IPS-NIHi7 (cell line): Measurements from ENCODE around the gene GPR78.

ENCODE experiments used
- DNase-seq: peaks from one replicate; pipeline ENCODE4 v3.0.0; 2012; ENCODE audit warnings: mixed read lengths; ENCODE audit errors: extremely low spot score

Gene GPR78

DNA sequence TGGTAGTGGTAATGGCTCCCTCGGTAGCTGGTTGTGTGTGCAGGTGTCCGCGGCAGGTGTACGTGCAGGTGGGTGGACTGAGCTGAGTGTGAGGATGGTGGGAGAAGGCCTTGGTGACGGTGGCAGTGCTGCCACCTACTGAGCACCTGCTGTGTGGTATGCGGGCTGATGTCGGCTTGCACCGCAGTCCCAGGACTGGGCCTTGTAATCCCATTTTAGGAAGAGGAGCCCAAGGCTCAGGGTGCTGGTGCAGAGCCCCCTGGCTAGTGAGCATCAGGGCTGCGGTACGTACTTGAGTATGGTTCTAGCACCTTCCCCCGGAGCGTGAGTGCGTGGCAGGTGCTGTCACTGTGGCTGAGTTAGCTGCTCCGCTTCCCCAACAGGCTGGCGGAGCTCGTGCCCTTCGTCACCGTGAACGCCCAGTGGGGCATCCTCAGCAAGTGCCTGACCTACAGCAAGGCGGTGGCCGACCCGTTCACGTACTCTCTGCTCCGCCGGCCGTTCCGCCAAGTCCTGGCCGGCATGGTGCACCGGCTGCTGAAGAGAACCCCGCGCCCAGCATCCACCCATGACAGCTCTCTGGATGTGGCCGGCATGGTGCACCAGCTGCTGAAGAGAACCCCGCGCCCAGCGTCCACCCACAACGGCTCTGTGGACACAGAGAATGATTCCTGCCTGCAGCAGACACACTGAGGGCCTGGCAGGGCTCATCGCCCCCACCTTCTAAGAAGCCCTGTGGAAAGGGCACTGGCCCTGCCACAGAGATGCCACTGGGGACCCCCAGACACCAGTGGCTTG, 6.7 kb downstream of the GPR78 start:
- DNase-seq, result no peak

DNA sequence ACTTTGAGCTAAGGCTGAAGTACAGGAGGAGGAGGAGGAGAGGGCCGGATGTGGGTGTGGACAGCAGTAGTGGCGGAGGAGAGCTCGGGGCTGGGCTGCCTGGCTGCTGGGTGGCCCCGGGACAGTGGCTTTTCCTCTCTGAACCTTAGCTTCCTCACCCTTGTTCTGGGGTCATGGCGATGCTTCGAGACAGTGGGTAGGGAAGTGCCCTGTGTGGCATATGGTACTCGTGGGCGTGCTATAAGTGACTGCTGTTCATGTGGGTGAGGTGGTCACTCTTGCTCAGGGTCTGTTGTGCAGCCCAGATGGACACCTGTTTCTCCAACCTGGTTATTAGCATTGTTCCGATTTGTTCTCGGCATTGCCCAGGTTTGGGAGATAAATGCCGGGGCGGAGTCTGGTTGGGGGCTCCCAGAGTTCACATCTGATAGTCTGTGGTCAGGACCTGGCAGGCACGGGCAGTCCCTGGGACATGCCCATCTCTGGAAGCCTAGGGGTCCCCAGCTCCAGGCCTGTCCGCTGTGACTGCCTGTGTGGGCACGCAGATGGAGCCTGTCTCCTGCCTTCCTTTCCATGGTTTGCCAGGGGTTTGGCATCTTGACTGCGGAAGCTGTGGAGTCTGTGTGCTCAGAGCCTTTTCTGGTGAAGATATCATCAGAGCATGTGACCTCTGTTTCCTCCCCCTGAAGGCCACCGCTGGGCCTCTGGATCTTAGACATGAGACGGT, 7.4 kb downstream of the GPR78 start:
- DNase-seq, result no peak

DNA sequence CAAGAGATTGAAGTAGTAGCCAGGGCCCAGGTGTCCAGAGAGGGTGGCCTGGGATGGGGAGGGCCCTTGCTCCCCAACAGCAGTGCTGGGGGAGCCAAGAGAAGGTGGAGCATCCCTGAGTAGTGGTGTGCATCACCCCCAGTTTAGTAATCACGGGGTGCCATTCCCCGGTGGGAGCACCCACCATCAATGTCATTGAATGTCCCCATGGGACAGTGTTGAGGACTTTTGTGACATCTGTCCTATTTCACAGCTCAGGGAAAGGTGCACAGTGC, 7.9 kb downstream of the GPR78 start:
- no peak for DNase-seq

DNA sequence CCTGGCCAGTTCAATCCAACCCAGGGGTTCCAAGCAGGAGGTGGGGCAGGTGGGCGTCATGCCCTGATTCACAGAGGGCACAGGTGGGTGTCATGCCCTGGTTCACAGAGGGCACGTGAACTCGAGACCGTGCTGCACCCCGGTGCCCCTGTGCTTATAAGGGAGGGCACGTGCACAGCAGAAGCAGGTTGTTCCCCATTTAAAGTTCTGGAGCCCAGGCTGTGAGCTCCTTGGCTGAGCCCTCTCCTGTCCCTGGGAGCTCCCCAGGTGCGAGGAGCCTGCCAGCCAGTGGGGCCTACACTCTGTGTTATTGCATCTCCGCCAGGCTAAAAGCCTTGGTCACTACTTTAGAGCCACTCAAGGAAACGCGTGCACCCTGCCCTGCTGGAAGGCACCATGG, 9.1 kb downstream of the GPR78 start:
- no peak for DNase-seq

DNA sequence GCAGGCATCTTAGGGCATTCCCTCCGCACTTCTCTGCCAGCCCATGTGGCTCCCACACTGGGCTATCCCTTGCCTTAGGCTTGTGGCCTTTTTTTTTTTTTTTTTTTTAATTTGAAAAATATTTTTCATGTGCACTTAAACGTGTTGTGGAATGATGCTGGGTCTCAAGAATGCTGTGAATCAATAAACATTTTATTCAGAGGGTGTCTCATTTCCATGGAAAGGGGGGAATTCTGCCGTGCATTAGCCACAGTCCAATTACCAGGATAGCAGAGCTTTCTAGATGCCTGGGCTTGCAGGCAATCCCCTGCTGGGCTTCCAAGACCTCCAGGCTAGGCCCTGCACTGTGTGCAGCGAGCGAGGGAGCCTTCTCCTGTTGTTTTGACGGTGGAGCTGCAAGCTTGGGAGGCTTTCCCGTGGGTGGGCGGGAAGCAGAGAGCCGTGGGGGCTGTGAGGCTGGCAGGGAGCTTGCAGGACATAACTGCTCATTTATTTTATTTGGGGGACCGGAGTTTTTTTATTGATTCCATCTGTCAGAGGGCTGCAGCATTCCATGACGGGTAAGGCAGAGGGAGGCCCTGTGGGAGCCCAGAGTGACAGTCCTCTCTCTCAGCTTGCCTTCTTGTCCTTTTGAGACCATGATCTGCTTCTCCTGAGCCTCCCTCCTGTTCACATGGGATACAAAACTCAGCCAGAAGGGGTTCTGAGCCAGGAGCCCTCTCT, 9.8 kb downstream of the GPR78 start:
- no peak for DNase-seq

DNA sequence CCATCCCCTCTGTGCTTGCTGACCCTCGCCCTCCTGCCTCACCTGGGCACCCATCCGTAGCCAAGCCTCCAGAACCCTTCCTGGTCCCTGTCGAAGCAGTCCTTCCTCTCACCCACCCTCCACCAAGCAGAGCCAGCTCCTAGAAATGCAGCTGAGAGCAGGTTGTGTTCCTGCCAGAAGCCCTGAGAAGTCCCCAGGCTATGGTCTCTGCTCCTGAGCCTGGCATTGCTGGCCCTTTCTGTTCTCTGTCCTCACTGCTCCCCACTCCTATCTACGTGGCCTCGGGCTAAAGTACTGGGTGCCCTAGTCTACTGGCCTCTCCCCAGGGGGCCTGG, 10.3 kb downstream of the GPR78 start:
- DNase-seq, result no peak

DNA sequence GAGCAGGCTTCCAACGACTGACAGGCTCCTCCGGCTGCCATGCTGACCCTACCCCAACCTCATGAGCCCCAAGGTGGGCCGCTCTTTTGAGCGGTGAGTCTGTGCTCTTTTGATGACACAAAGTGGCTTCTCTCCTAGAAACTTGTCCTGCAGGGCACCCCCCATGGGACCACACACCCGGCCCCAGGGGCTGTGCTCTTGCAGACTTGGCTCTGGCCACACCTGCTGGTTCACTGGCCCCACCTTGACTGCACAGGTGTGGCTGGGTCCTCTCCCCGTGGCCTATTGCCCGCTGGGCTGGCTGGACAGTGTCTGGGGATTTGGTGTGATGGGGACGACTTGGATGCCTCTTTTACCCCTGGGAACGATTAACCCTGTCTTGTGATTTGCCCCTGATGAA, 10.9 kb downstream of the GPR78 start:
- DNase-seq, result no peak

DNA sequence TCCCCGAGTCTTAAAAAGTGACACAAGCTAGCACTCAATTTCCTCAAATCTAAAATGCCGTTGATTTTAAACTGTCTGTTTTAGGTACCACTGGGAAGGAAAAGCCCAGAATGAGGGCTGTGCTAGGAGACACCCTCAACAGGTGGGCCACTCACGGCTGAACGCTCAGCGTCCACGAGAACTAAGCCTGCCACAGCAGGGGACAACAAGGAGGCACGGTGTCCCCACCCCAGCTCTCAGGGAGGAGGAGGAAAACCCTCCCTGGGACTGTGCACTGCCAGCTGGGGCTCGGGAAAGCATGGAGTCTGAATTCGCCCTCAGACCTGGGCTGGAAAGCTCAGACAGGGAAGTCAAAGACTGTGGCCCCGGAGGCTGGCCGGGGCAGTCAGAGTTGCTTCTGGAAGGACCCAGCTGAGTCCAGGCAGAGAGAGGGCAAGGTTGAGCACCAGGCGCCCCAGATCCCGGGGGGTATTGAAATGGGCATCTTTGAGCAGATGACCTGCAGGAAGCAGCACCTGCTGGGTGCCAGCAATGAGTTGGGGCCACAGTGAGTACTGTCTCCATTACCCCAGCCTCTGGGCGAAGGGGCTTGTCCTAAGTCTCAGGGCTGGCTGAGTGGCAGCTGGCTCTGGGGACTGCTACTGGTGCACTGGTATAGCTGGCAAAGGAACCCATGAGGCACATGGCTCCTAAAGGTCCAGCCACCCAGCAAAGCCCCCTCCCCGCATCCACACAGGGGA, 11.6 kb downstream of the GPR78 start:
- DNase-seq, result no peak

DNA sequence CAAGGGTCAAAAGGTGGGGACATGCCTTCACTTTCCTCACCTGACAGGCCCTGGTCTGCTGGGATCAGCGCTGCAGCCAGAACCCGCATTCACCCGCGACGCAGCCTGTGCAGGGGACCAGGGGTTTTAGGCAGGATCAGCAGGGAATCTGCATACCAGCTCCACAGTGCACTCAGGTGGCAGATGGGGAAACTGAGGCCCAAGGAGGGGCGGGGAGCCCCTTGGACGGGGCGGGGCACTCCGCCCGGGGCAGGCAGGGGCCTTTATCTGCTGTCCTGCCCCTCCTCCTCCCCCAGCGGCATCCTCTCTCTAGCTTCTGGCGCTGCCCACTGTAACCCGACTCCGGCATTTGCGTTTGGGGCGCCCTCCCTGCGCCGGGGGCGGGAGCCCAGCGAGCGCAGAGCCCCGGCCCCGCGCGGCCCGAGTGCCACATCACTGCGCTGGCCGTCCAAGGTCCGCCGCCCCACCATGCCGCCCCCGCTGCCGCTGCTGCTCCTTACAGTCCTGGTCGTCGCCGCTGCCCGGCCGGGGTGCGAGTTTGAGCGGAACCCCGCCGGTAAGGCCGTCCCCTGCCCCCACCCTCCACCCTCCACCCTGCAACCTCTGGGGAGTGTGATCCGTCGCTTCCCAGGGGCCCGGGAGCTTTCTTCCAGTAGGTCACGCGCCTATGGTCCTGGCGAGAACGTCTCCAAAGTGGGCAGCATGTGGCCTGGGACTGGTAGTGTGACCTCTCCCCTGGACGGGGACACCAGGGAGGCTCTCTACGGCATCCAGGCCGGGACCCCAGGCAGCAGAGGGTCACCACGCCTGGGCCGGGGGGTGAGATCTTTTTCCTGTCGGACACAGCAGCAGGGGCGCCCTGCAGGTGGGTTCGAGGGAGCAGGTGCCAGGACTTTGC, 12.4 kb downstream of the GPR78 start, which contains the start of gene CPZ:
Gene CPZ (plus strand): TSS at position 400 of the 898 bp plus-strand sequence. CDS start 69 bp downstream, at position 469.
- DNase-seq, result peak; percentile 83

DNA sequence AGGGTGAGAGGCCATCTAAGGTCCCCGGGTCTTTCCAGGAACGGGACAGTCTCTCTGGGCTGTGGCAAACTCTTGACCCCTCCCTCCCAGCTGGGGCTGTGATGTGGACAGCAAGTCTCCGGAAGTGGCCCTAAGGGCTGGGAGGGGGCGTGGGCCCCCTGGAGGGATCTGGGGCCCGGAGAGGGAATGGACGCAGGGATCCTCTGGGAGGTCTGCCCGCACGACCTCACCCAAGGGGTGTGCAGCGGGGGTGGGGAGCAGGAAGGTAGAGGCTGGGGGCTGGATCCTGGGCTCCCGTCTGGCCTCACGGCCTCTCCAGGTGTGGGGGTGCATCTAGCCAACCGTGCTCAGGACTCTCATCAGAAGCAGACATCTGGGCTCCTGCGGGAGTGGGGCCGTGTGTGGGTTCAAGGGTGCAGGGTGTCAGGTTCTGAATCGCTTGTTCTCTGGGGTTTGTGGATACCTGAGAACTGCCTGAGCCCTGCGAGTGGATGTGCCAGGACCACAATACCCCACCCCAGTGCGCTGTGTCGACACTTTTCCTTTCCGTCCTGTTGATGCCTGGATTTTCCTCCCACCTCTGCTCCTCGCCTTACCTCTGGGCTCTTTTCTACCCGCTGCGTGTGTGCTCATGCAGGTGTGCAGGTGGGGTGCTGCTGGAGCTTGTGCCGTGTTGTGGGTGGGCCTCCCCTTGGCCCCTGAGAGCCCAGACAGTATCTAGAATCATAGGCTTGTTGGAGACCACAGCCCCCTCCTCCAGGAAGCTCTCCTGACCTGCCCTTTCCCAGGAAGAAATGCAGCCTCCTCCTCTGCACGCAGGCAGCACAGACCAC, 13.3 kb downstream of the GPR78 start:
- no peak for DNase-seq

DNA sequence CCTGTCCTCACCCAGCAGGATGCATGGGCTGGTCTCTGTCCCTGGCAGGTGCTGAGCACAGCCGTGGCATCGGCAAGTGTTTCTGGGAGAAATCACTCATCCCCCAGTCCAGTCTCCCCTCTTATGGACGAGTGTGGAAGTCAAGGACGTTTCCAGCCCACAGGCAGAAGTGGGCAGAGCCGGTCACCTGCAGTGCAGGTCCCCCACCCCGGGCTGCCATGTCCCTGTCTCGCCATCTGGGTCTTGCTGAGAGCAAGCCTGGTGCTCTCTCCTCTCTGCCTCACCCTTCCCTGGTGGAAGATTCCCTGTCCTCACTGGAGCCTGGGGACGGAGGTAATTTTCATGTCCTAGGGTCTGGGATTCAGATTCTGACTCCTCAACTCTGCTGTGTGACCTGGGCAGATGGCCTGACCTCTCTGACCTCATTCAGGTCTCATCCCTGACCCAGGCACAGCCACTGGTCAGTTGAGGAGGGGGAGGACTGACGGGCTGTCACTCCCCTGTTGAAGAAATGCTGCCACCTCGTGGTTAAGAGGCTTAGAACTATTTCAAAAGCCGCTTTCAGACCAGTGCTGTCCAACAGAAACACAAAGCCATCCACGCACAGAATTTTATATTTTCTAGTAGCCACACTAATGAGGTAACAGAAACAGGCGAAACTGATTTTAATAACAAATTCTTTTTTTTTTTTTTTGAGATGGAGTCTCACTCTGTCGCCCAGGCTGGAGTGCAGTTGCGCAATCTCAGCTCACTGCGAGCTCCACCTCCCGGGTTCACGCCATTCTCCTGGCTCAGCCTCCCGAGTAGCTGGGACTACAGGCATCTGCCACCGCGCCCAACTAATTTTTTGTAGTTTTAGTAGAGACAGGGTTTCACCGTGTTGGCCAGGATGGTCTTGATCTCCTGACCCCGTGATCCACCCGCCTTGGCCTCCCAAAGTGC, 14.2 kb downstream of the GPR78 start:
- peak; percentile 90 for DNase-seq

DNA sequence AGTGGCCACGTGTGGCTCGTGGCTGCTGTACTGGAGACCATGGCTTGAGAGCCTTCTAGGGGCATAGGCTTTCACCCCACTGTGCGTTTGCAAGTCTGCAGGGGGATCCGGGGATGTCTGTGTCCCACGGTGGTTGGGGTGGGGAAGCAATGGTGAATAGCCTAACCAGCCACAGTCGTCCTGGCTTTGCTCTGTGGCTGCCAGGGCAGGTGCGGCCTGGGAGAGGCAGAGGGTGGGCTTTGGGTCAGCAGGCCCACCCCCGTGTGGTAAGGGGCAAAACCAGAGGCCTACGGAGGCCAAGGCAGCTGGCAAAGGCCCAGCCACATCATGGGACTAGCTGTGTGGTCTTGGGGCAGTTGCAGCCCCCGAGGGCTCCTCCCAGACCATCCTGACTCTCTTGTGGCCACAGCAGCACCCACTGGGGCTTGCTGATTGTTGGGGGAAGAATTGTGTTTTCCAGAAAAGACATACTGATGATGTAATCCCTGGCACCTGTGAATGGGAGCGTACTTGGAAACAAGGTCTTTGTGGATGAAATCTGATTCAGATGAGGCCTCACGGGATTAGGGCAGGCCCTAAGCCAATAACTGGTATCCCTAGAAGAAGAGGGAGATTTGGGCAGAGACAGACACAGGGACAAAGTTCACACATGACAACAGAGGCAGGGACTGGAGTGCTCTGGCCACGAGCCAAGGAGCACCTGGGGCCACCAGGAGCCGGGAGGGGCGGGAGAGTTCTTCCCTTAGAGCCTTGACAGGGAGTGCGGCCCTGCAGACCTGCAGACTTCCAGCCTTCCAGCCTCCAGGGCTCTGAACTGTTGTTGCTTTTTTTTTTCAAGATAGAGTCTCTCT, 15.3 kb downstream of the GPR78 start:
- no peak for DNase-seq

DNA sequence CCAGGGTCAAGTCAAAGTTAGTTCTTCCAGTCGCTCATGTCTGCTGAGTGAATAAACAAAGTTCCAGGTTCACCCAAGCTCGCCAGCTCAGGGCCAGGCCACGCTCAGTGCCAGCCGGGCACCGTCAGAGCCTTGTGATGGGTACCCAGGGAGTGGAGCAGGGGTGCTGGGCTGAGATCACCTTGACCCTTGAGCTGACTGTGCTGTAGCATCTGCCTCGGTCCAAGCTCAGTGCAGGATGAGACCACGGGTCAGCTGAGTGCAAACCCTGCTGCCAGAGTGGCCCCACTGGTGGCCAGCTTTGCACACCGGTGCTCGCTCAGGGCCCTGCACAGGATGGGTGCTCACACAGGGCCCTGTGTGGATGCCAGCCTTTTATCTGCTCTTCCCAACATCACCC, 16.7 kb downstream of the GPR78 start:
- no peak for DNase-seq

DNA sequence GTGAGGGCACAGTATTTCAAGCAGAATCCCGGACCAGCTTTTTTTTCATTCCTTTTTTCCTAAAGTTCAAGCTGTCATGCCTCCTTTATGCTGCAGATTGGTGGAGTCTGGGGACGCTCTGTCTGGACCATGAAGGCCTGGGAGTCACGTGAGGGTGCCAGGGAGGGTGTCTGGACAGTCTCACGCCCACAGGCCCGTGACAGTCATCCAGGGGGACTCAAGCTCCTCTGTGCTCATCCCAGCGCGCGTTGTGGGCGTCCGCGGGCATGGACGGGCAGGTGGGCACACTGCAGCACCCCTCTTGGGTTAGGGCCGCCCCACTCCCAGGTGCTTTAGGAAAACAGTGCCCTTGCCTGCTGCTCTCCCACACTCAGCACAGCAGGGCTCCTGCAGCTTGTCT, 17.1 kb downstream of the GPR78 start:
- no peak for DNase-seq

DNA sequence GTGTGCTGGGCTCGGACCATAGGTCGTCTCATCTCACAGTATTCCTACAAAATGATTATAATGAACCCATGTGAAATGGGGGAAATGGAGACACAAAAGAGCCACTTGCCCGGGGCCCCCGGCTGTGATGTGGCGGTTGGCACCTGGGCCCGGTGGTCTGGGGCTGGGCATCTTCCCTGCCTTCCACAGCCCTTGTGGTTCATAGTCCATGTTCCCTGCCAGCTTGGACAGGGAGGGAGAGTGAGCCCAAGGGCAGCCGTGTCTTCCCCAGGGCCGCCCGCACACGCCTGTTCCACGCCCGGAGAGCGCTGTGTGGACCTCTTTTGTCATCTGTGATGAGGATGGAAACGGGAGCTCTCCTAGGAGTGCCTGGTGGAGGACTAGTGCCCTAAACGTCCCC, 17.6 kb downstream of the GPR78 start:
- no peak for DNase-seq

DNA sequence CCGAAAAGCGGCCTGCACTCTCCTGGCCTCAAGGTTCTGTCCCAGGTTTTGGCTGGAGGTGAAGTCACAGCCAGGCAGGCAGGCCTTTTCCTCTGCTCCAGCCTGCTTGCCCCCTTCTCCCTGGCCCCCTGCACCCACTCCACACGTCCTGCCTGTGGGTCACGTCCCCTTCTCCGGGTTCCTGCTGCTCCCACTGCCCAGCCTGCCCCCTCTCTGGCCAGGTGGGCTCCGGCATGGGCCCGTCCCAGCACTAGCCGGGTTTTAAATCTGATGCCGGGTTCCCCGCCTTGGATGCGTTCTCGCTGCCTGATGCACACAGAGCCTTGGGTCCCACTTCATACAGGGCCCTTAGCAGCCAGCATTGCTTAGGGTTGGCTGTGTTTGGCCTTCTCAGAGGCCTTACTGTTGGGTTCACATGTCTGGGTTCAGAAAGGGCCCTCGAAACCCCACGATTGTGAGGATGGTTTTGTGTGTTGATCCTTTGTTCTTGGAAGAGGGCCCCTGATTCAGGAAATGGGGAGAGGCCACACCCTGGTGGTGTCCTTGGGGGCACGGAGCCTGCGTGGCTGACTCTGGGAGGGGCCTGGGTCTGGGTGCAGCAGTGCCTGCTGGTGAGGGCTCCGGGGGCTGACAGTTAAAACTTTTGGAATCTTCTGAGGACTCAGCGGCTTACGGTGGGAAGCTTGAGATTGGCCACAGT, 18.3 kb downstream of the GPR78 start:
- no peak for DNase-seq

DNA sequence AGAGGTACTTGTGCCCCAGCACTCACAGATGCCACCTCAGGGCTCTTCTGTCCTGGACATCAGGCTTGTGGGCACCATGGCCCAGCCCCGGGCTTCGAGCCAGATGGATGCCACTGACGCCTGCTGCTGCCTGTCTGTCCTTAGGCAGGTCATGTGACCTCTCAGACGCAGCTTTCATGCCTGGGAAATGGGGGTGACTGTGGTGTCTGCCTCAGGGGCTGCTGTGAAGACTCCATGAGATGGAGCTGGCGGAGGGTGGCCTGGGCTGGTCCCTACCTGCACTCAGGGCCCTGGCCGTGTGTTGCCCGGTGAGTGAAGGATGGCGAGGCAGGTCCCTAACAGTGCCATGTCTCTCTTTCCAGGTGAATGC, 18.9 kb downstream of the GPR78 start:
- no peak for DNase-seq

DNA sequence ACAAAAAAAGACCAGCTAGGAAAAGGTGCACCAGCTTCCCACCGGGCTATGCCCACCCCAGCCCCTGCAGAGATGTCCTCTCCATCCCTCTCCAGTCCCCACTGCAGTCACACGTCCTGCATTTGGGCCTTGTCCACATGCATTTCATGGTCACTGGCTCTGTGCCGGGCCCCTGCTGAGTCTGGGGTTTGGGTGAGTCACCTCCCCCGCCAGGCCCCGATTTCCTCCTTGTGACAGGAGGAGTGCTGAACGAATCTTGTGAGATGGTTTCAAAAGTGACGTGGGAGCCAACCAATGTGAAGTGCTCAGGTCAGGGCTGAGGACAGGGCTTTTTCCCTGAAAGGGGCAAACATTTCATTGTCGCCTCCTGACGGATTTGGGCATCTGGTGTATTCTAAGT, 19.5 kb downstream of the GPR78 start:
- no peak for DNase-seq
